Measurements from ENCODE around the gene FRY.

DNA sequence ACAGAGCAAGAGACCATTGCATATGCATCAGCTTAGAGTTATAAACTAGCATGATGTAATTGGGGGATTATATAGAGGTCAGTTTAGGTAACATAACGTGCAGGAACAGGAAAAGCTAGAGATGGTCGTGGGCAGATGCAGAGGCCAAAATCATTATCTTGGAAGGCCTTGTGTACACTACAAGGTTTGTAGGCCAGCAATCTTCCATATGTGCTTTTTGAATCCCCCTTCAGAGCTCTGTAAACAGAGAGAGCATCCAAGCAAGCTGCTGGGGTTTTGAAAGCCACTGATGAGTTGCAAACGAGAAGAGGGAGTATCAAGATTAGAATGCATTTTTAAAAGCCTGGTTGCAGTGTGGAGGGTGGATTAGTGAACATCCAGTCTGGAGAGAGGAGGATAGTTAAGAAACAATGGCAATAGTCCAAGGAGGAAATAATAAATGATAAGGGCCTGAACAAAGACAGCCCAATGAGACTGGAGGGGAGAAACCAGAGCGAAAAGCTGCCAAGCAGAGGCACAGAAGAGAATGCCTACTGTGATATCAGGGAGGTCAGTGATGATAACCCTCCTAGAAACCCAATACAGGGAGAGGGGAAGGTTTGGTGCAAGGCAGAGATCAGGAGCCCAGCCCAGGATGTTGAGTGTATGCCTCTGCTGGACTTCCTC lies 174.0 kb downstream of the FRY start:
- TF ChIP-seq, protein P1, sequence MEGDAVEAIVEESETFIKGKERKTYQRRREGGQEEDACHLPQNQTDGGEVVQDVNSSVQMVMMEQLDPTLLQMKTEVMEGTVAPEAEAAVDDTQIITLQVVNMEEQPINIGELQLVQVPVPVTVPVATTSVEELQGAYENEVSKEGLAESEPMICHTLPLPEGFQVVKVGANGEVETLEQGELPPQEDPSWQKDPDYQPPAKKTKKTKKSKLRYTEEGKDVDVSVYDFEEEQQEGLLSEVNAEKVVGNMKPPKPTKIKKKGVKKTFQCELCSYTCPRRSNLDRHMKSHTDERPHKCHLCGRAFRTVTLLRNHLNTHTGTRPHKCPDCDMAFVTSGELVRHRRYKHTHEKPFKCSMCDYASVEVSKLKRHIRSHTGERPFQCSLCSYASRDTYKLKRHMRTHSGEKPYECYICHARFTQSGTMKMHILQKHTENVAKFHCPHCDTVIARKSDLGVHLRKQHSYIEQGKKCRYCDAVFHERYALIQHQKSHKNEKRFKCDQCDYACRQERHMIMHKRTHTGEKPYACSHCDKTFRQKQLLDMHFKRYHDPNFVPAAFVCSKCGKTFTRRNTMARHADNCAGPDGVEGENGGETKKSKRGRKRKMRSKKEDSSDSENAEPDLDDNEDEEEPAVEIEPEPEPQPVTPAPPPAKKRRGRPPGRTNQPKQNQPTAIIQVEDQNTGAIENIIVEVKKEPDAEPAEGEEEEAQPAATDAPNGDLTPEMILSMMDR (IDR thresholded peaks at IDR 0.05), result no peak
- TF ChIP-seq POLR2A (IDR thresholded peaks at IDR 0.05), result no peak
- TF ChIP-seq POLR2AphosphoS5 (IDR thresholded peaks at IDR 0.05), result no peak
